ENCODE measurements around the gene PNP.
A peak's percentile ranks its signal among the peaks of the same experiment; 100 is the strongest.
"Not testable (repeated sequence)": the region's sequence is repeated elsewhere in the genome, so short reads cannot be mapped to it uniquely, and the experiment has no call there.

PNP gene

GRCh38 chr14:20486684-20487395 lies 17.6 kb downstream of the PNP start:
- H3K4me3 ChIP-seq = no peak overlapping the region
- H3K27ac ChIP-seq = no peak overlapping the region

GRCh38 chr14:20487396-20487725 lies 18.2 kb downstream of the PNP start:
- Histone ChIP-seq H3K4me3 (no peak overlapping the region), H3K27ac (no peak overlapping the region)

DNA sequence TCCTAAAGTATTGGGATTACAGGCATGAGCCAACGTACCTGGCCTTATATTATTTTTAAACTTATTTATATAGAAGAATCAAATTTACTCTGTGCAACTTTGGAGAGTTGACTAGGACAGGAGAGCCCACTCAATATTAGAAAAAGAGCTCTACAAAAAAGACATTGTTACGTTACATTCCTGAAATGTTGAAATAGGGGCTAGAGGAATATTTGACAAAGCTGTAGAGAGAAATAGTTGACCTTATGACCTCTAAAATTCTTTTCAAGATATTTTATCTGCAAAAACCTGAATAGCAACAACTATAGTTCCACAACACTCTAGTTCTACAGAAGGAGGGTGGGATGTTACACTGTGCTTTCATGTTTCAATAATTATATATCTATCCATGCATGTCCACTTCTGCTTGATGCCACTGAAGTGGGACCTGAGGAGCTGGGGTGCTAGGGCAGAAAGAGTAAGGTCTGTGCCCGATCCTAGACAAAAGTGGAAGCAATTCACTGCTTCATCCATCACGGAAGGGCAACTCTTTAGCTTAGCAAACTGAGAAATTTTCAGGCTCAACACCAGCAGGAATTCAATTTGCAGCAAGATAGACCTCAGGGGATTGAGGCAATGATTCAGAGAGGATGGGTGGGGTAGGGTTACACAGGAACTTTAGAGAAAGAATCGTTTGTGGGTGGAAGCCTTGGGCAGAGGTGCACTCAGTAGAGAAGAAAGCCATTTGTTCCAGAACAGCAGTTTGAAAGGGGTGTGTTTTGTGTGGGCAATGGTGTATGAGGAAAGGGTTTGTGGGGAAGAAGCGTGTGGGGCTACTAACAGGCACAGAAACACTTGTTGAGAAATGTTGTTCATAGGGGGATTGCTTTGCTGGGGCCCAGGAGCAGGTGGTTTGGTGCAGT lies 20.1 kb downstream of the PNP start:
- Histone ChIP-seq H3K27ac (peak overlapping the region in 11 of 21 experiments; percentile 0 to 71 (median 41)), H3K4me3 (no peak overlapping the region)

DNA sequence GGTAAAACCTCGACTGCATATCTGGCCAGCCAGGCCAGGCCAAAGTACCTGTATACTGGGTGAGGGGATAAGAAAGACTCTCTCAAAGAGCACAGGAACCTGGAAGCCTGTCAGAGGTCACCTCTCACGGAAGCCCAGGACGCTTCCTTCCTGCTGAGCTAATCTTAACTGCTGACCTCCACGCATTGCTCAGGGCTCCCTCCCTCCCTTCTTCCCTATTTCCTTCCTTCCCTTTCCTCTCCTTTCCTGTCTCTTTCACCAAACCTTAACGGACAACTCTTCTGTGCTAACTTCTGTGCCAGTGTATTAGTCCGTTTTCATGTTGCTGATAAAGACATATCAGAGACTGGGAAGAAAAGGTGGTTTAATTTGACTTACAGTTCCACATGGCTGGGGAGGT lies 21.4 kb downstream of the PNP start:
- Histone ChIP-seq H3K4me3 (no peak overlapping the region), H3K27ac (peak overlapping the region in 1 of 21 experiments; percentile 71)

- peak overlapping the region in 2 of 21 experiments; percentile 20 to 62 for H3K27ac ChIP-seq
These were observed 23.3 kb downstream of the PNP start for GRCh38 chr14:20492486-20492885.

DNA sequence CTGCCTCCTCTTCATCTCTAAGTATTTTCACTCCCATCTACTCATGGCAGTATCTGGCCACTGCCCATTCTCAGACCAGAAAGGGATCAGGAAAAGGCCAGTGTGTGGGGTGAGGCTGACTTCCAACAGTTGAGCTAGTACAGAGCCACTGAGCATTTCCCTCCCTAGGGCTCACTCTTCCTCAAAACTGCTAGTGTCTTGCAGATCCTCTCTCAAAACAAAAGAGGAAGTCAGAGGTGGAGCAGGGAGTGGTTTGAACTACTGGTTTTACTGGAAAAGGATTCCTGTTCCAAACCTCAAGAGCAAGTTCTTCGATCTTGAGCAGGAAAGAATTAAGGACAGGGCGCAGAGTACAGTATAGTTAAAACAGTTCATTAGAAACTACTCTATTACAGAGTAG lies 24.4 kb downstream of the PNP start:
- Histone ChIP-seq H3K4me3 (no peak overlapping the region), H3K27ac (peak overlapping the region in 15 of 21 experiments; percentile 4 to 66 (median 43))

More at GRCh38 chr14:20492486-20492885, 23.3 kb downstream of the PNP start:
- no peak overlapping the region for H3K4me3 ChIP-seq

DNA sequence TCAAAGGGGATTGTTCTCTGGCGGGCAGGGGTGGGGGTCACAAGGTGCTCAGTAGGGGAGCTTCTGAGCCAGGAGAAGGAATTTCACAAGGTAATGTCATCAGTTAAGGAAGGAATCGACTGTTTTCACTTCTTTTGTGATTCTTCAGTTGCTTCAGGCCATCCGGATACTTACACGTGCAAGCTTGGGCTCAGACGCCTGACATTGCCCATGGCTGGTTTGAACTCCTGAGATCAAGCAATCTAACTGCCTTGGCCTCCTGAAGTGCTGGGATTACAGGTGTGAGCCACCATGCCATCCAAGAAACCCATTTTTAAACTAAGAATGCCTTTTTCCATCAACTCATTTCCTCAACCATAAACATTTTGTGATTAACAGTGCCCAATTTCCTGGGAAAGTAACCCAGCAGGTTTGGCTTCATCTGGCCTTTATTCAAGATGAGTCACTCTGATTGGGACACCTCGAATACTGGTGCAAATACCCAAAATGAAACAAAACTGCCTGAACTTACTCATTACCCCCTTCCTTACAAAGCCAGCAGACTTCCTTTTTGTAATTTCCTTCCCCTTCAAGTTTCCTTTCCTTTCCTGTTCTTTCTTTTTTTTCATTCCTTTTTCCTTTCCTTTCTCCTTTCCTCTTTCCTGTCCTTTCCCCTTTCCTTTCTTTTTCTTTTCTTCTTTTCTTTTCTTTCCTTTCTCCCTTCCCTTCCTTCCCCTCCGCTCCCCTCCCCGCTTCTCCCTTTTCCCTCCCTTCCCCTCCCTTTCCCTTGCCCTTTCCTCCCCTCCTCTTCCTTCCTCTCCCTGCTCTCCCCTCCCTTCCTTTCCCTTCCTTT lies 25.9 kb downstream of the PNP start:
- H3K27ac ChIP-seq = peak overlapping the region in 8 of 21 experiments; percentile 13 to 62 (median 25)
- no peak overlapping the region for H3K4me3 ChIP-seq

- H3K4me3 ChIP-seq = no peak overlapping the region
- H3K27ac ChIP-seq = no peak overlapping the region
These were observed 29.4 kb downstream of the PNP start for GRCh38 chr14:20498622-20499021.

- Histone ChIP-seq H3K4me3 (no peak overlapping the region), H3K27ac (peak overlapping the region in 1 of 21 experiments; percentile 22)
These were observed 29.9 kb downstream of the PNP start for GRCh38 chr14:20499108-20499507.

DNA sequence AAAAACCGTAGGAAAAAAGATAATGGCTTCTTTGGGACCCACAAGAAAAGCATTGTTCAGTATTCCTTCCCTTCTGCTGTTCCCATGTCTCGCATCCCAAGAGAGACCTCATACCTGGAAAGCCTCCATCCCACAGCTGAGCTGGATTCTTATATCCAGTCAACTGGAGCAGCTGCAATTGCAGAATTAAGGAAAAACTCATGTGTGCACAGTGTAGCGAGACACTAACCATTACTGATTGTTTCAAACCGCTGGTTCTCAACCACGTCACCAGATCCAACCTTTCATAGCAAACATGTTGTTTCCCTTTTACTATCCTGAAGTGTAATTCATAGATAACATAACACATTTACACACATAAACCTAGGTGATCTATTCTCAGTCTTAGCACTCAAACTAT lies 30.7 kb downstream of the PNP start:
- H3K27ac ChIP-seq = peak overlapping the region in 1 of 21 experiments; percentile 22
- H3K4me3 ChIP-seq = no peak overlapping the region

GRCh38 chr14:20501346-20501745 lies 32.1 kb downstream of the PNP start:
- H3K27ac ChIP-seq = no peak overlapping the region
- H3K4me3 ChIP-seq = no peak overlapping the region

DNA sequence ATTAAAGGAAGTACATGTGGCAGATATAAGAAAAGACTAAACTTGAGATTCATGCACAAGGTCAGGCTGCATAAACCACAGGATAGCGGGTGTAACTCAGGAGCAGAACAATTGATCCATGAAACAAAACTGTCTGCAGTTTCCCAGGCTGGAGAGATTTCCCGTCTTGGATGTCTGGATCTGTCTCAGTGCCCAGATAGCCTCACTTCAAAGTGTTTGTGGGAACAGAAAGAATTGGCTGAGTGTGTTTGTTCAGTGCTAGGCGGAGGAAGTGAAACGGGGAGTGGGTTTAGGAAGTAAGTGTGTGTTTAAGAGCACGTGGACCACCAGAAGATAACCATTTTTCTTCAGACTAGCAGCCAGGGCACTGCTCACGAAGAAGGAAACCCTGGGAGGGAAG lies 34.7 kb downstream of the PNP start:
- H3K4me3 ChIP-seq = no peak overlapping the region
- peak overlapping the region in 1 of 21 experiments; percentile 29 for H3K27ac ChIP-seq

GRCh38 chr14:20506276-20506675 lies 37.1 kb downstream of the PNP start:
- H3K27ac ChIP-seq, H3K4me3 ChIP-seq: not testable (repeated sequence)

GRCh38 chr14:20506752-20507151 lies 37.5 kb downstream of the PNP start:
- H3K4me3 ChIP-seq, H3K27ac ChIP-seq: not testable (repeated sequence)

- H3K27ac ChIP-seq, H3K4me3 ChIP-seq: not testable (repeated sequence)
These were observed 38.3 kb downstream of the PNP start for GRCh38 chr14:20507537-20507936.

DNA sequence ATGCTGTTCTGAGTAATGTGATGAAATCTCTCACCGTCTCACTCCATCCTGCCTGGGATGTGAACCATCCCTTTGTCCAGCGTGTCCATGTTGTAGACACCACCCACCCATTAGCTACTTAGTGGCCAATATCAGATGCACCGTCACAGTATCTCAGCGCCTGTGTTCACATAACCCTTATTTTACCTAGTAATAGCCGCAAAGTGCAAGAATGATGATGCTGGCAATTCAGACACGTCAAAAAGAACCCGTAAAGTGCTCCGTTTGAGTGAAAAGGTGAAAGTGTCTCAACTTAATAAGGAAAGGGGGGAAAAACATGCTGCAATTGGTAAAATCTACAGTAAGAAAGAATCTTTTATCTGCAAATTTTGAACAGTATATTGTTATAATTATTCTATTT lies 39.2 kb downstream of the PNP start:
- H3K4me3 ChIP-seq = no peak overlapping the region
- no peak overlapping the region for H3K27ac ChIP-seq

DNA sequence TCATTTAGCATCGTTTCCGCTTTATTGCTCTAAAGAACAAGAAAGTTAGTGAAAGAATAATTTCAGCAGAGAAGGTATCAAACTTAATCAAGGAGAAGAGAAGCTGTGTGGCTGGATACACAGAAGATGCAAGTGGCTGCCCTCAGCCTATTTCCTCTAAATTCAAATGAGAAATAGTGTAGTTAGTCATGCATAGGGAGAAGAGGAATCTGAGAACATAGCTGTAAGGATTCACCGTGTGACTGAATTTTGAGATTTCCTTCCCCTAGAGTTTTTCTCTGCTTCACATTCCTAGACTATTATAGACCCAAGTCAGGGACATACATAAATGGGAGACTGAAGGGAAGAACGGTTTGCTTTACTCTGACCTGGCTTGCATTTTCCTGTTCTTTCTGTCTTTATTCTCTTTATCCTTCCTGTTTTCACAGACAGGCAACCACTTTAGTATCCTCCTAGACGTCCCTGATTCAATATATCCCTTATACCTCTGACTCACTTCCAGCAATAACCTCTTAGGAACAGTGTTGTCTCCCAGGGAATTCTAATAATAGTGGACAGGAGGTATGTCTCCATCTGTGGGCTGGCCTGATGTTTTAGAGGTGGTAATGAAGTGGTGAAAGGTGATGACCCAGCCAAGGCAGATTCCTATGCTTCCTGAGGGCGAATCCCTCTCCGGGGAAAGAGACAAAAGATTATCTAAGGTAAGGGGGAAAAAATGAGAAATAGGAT lies 43.1 kb downstream of the PNP start:
- no peak overlapping the region for H3K27ac ChIP-seq
- H3K4me3 ChIP-seq = no peak overlapping the region

GRCh38 chr14:20515846-20516245 lies 46.6 kb downstream of the PNP start:
- H3K4me3 ChIP-seq = no peak overlapping the region
- H3K27ac ChIP-seq = no peak overlapping the region

DNA sequence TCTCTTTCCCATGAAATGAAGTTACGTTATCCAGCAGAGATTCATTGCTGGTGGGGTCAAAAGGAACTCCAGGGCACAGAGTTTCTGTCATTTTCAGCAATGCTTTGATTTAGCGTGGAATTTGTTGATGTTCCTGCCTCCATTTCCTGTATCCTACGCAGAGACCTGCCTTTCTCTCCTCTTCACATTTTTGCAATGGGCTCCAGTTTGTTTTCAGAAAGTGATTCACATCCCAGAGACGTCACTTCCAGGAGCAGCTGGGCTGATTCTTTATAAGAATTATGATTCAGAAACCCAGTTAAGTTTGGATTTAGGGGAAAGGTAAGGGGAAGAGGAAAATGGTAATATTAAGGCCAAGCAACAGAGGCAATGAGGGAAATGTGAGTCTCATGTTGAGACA lies 47.7 kb downstream of the PNP start:
- peak overlapping the region in 1 of 21 experiments; percentile 11 for H3K27ac ChIP-seq

GRCh38 chr14:20522332-20522731 lies 53.1 kb downstream of the PNP start:
- no peak overlapping the region for H3K4me3 ChIP-seq
- no peak overlapping the region for H3K27ac ChIP-seq

More for the DNA sequence above, 47.7 kb downstream of the PNP start:
- no peak overlapping the region for H3K4me3 ChIP-seq
